Colonic mucosa (tissue), 4 donors: ENCODE results near the gene E4F1. TPM values are rescaled to one million over a fixed set of nuclear protein-coding genes. Genes with fewer than 3 reads are reported as not detected.
A peak's percentile ranks its signal among the peaks of the same experiment; 100 is the strongest.
"Not testable (repeated sequence)": the region's sequence is repeated elsewhere in the genome, so short reads cannot be mapped to it uniquely, and the experiment has no call there.

Experiments used
- DNase-seq: peaks from one replicate; pipeline ENCODE4 v3.0.0-alpha.2; 2020
- H3K27ac ChIP-seq: fragments of 200-600 bp; one replicate; pipeline ENCODE4 v1.8.0; 2021
- H3K27me3 ChIP-seq: fragments of 200-600 bp; one replicate; pipeline ENCODE4 v1.8.0; 2021
- H3K36me3 ChIP-seq: fragments of 200-600 bp; one replicate; pipeline ENCODE4 v1.8.0; 2021
- H3K4me1 ChIP-seq: fragments of 200-600 bp; one replicate; pipeline ENCODE4 v1.8.0; 2021; ENCODE audit warnings: mild to moderate bottlenecking
- H3K4me3 ChIP-seq: fragments of 200-600 bp; one replicate; pipeline ENCODE4 v1.8.0; 2021
- H3K9ac ChIP-seq, 2 donors: one replicate each; pipeline ENCODE4 v1.7.0; 2013; ENCODE audit warnings: control low read depth in 2 of 2, low read depth in 2 of 2, low read length in 2 of 2
- H3K9me3 ChIP-seq: fragments of 200-600 bp; one replicate; pipeline ENCODE4 v1.8.0; 2021
- intact Hi-C: fragments of 100-400 bp; cut with DNase I; formaldehyde crosslinking; loops from one replicate; pipeline ENCODE4 v1.14.1; 2022
- total RNA-seq, 2 donors: library from RNA; stranded (reverse); fragmentation: NEBNext Ultra II Directional in 1 of 2; extraction: Animal tissue kit (Norgen Biotek cat#: 25700) in 1 of 2; gene quantifications; one replicate each; pipeline ENCODE4 v1.2.1, GENCODE V29; 2021
- TF ChIP-seq, protein P1 (sequence below): fragments of 200-600 bp; IDR thresholded peaks from one replicate; pipeline ENCODE4 v1.8.0; 2022; ENCODE audit warnings: antibody characterized with exemption, mild to moderate bottlenecking
- donor health status: healthy.
- donor health status: DM: no; HTN: no; CAD: no.
- donor health status: DM: no; HTN: no; CAD: no.

E4F1 gene
- total RNA-seq, 2 donors from 2014 or later = 19.9 to 37.4 TPM

DNA sequence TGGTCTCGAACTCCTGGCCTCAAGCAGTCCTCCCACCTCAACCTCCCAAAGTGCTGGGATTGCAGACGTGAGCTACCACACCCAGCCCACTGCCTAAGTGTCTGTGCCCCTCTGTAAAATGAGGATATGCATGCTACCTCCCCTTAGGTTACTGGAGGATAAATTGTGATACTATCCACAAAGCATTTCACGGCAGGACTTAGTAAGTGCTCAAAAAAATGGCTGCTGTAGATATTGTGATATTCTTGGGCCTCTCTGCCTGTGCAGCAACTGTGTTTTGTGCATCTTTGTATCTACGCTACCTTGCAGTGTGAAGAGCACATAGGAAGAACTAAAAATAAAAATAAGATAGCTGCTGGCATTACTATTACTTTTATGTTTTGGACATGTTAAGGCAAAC is 25.1 kb upstream of the E4F1 start:
- intact Hi-C loops = no loop called here
- no peak overlapping the region for H3K9ac ChIP-seq
- H3K9me3 ChIP-seq = no peaks in the 10 kb centered on the region
- DNase-seq = no peak
- H3K27ac ChIP-seq = no peak overlapping the region
- H3K4me1 ChIP-seq = no peaks in the 10 kb centered on the region
- peaks cover 34% of the 10 kb centered on the region for H3K27me3 ChIP-seq
- H3K36me3 ChIP-seq = no peaks in the 10 kb centered on the region
- no peak overlapping the region for H3K4me3 ChIP-seq
- TF ChIP-seq, protein P1, sequence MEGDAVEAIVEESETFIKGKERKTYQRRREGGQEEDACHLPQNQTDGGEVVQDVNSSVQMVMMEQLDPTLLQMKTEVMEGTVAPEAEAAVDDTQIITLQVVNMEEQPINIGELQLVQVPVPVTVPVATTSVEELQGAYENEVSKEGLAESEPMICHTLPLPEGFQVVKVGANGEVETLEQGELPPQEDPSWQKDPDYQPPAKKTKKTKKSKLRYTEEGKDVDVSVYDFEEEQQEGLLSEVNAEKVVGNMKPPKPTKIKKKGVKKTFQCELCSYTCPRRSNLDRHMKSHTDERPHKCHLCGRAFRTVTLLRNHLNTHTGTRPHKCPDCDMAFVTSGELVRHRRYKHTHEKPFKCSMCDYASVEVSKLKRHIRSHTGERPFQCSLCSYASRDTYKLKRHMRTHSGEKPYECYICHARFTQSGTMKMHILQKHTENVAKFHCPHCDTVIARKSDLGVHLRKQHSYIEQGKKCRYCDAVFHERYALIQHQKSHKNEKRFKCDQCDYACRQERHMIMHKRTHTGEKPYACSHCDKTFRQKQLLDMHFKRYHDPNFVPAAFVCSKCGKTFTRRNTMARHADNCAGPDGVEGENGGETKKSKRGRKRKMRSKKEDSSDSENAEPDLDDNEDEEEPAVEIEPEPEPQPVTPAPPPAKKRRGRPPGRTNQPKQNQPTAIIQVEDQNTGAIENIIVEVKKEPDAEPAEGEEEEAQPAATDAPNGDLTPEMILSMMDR = no peak

DNA sequence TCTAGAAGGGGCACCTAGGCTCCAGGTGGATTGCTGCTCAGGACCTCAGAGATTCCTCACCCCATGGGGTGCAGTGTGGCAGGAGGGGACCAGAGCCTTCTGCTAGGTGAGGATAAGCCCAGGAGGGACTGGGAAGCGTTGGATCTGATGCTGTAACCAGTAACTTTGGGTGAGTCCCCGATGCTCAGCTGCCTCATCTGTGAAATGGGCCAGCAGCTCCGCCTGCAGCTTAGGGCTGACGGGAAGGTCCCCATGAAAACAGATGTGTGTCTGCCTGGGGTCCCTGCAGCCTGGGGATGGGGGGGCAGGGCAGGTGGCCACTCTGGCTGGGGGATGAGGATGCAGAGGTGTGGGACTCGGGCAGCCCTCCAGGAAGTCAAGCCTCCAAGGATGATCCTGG is 24.3 kb upstream of the E4F1 start:
- intact Hi-C loops = no loop called here
- Histone ChIP-seq H3K9ac (no peak overlapping the region), H3K36me3 (no peaks in the 10 kb centered on the region), H3K9me3 (no peaks in the 10 kb centered on the region), H3K27ac (no peak overlapping the region), H3K4me3 (no peak overlapping the region), H3K4me1 (no peaks in the 10 kb centered on the region), H3K27me3 (peaks cover 31% of the 10 kb centered on the region)
- TF ChIP-seq, protein P1 = no peak
- no peak for DNase-seq

DNA sequence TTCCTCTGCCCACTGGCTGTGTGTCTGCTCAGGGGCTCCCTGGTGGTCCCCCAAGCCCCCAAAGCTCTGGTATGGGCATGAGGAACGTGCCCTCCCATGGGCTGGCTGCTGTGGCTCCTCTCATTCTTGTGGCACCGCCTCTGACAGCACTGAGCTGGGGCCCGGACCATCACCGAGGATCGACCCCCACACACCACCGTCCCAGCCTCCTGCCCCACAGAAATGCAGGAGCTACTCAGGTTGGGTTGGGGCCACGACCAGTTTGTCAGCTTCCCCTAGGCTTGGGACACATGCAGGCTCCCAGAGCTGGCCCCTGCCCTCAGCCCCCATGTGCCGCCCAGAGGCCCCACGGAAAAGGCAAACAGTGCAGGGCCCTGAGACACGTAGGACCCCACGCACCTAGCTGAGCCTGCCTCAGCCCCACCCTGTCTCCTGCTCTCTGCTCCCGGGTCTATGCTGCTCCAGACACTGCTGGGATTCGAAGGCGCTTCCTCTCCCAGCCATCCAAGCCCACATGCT is 23.7 kb upstream of the E4F1 start:
- no peak for DNase-seq
- peaks cover 25% of the 10 kb centered on the region for H3K27me3 ChIP-seq
- intact Hi-C loops = loop anchor here (10.0 kb wide), 1 partner anchor 315 kb away; the partner anchor contains the start of gene ATP6V0C

DNA sequence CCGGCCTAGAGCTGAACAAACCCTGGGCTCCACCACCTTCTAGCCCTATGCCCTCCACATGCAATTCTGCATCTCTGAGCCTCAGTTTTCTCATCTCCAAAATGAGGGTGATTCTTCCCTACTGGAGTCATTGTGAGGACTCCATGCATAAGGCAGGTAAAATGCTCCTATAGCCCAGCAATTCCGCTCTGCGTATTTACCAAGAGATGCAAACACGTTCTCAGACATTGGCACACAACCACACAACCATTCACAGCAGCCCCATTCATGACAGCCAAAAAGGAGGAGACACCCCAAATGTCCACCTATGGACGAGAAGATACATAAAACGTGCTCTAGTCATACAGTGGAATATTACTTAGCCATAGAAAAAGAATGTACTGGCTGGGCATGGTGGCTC is 23.1 kb upstream of the E4F1 start:
- Histone ChIP-seq H3K9ac (no peak overlapping the region), H3K9me3 (no peaks in the 10 kb centered on the region), H3K27ac (no peak overlapping the region), H3K36me3 (no peaks in the 10 kb centered on the region), H3K27me3 (peaks cover 19% of the 10 kb centered on the region), H3K4me3 (no peak overlapping the region), H3K4me1 (no peaks in the 10 kb centered on the region)
- intact Hi-C loops = loop anchor here (10.0 kb wide), 1 partner anchor 314 kb away; the partner anchor contains the start of gene ATP6V0C
- TF ChIP-seq, protein P1 = no peak
- no peak for DNase-seq

More for the DNA sequence above, 23.7 kb upstream of the E4F1 start:
- TF ChIP-seq, protein P1 = no peak
- Histone ChIP-seq H3K9me3 (no peaks in the 10 kb centered on the region), H3K4me3 (no peak overlapping the region), H3K27ac (no peak overlapping the region), H3K36me3 (no peaks in the 10 kb centered on the region), H3K4me1 (no peaks in the 10 kb centered on the region), H3K9ac (no peak overlapping the region)

DNA sequence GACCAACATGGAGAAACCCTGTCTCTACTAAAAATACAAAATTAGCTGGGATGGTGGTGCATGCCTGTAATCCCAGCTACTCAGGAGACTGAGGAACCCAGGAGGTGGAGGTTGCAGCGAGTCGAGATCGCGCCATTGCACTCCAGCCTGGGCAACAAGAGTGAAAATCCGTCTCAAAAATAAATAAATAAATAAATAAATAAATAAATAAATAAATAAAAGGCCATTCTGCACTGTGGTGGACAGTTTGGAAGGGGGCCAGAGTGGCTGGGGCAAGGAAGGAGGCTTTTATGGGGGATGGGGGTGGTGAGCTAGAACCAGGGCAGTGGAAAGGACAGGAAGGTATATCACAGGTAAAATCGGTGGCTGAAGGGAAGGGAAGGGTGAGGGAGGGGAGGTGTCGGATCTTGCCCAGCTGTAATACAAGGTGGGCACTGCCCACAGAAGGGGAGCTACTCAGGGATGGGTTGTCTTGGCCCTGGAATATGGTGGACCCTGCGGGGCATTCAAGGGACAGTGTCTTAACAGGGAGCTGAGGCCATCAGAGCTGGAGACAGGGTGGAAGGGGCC is 20.2 kb upstream of the E4F1 start:
- intact Hi-C loops = loop anchor here (10.0 kb wide), 1 partner anchor 312 kb away; the partner anchor contains the start of gene ATP6V0C

DNA sequence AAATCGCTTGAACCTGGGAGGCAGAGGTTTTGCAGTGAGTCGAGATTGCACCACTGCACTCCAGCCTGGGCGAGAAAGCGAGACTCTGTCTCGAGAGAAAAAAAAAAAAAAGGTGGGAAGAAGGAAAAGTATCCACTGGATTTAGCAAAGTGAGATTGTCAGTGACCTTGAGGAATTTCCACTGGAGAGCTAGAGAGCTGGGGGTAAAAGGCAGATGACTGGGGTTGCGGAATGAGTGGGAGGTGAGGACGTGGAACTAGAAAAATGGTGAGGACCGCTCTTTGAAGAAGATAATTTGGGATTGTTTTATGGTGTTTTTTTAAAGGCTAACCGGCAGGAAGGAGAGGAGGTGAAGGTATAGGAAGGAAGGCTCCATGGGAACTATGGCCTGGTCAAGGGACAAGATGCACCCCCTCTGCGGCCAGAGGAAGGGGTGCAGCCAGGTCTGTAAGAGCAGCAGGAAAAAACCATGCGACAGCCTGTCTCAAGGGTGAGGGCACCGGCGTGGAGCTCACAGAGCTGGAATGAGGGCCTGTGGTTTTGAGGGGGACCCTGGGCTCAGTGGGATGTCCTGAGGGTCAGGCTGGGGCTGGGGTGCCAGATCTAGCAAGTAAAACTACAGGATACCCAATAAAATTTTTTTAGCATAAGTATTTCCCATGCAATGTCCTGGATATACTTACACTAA is 18.8 kb upstream of the E4F1 start:
- intact Hi-C loops = loop anchor here (10.0 kb wide), 1 partner anchor 310 kb away; the partner anchor contains the start of gene ATP6V0C
- Histone ChIP-seq H3K27me3 (no peaks in the 10 kb centered on the region), H3K27ac (peak overlapping the region; percentile 92), H3K9me3 (no peaks in the 10 kb centered on the region), H3K36me3 (peaks cover 8% of the 10 kb centered on the region), H3K9ac (peak overlapping the region; percentile 16 to 82), H3K4me3 (peak overlapping the region; percentile 58), H3K4me1 (peaks cover 12% of the 10 kb centered on the region)
- TF ChIP-seq, protein P1 = no peak
- no peak for DNase-seq

More for the DNA sequence above, 20.2 kb upstream of the E4F1 start:
- H3K4me1 ChIP-seq = peaks cover 12% of the 10 kb centered on the region
- H3K4me3 ChIP-seq, DNase-seq, H3K36me3 ChIP-seq, H3K27me3 ChIP-seq, H3K9me3 ChIP-seq, H3K27ac ChIP-seq, H3K9ac ChIP-seq: not testable (repeated sequence)
